Liver (tissue), 9 donors: ENCODE data around the gene BTN2A1. TPM values are rescaled to one million over a fixed set of nuclear protein-coding genes. Genes with fewer than 3 reads are reported as not detected.

Source experiments
- DNase-seq: peaks from one replicate; pipeline ENCODE4 v3.0.0-alpha.2; 2017; ENCODE audit warnings: low spot score
- H3K27ac ChIP-seq, 2 donors: one replicate each; pipeline ENCODE4 v1.7.0; 2013; ENCODE audit warnings: inconsistent platforms in 2 of 2, low read length in 2 of 2, control low read depth in 1 of 2, low read depth in 1 of 2, mild to moderate bottlenecking in 1 of 2
- H3K27me3 ChIP-seq, 4 donors: one replicate each; pipeline versions ENCODE4 v1.6.1 to v1.7.0; 2013; ENCODE audit warnings: low read length in 3 of 4, inconsistent platforms in 1 of 4, mild to moderate bottlenecking in 1 of 4, moderate library complexity in 1 of 4; ENCODE audit not compliant: control insufficient read depth in 4 of 4, insufficient read depth in 4 of 4
- H3K36me3 ChIP-seq, 4 donors: one replicate each; pipeline versions ENCODE4 v1.6.1 to v1.7.0; 2013; ENCODE audit warnings: low read length in 3 of 4, mild to moderate bottlenecking in 3 of 4, low read depth in 1 of 4, moderate library complexity in 1 of 4; ENCODE audit not compliant: control insufficient read depth in 4 of 4, insufficient read depth in 3 of 4
- H3K4me1 ChIP-seq, 4 donors: one replicate each; pipeline versions ENCODE4 v1.6.1 to v1.7.0; 2013; ENCODE audit warnings: low read length in 3 of 4, mild to moderate bottlenecking in 3 of 4, moderate library complexity in 1 of 4; ENCODE audit not compliant: control insufficient read depth in 4 of 4, insufficient read depth in 4 of 4
- H3K4me3 ChIP-seq, 3 donors: one replicate each; pipeline versions ENCODE4 v1.6.1 to v1.7.0; 2013; ENCODE audit warnings: low read length in 3 of 3, control low read depth in 1 of 3, low read depth in 1 of 3, mild to moderate bottlenecking in 1 of 3
- H3K9ac ChIP-seq, 2 donors: one replicate each; pipeline ENCODE4 v1.7.0; 2013; ENCODE audit warnings: low read length in 2 of 2, mild to moderate bottlenecking in 2 of 2, moderate library complexity in 2 of 2, control low read depth in 1 of 2, low read depth in 1 of 2
- H3K9me3 ChIP-seq, 4 donors: one replicate each; pipeline versions ENCODE4 v1.6.1 to v1.7.0; 2013; ENCODE audit warnings: low read length in 3 of 4; ENCODE audit not compliant: control insufficient read depth in 4 of 4
- EGR1 ChIP-seq, 2 donors: IDR thresholded peaks; 2 replicates each; pipeline ENCODE4 v1.6.1; 2016 to 2018; ENCODE audit warnings: antibody characterized with exemption in 2 of 2, low read depth in 2 of 2
- FOXA1 ChIP-seq: IDR thresholded peaks from 2 replicates; pipeline ENCODE4 v1.6.1; 2016; ENCODE audit warnings: antibody characterized with exemption
- FOXA2 ChIP-seq: IDR thresholded peaks from 2 replicates; pipeline ENCODE4 v1.6.1; 2016; ENCODE audit warnings: antibody characterized with exemption
- GABPA ChIP-seq, 2 donors: IDR thresholded peaks in 1 of 2; conservative IDR thresholded peaks in 1 of 2; 2 replicates each; pipeline ENCODE4 v1.6.1; 2016; ENCODE audit warnings: antibody characterized with exemption in 2 of 2, mild to moderate bottlenecking in 1 of 2, moderate library complexity in 1 of 2
- HNF4A ChIP-seq, 2 donors: conservative IDR thresholded peaks; 2 replicates each; pipeline ENCODE4 v1.6.1; 2016; ENCODE audit warnings: antibody characterized with exemption in 2 of 2, mild to moderate bottlenecking in 2 of 2
- HNF4G ChIP-seq: IDR thresholded peaks from 2 replicates; pipeline ENCODE4 v1.6.1; 2016; ENCODE audit warnings: antibody characterized with exemption
- JUND ChIP-seq, 2 donors: IDR thresholded peaks; 2 replicates each; pipeline ENCODE4 v1.6.1; 2016; ENCODE audit warnings: antibody characterized with exemption in 2 of 2
- NR2F2 ChIP-seq: IDR thresholded peaks from 2 replicates; pipeline ENCODE4 v1.6.1; 2016; ENCODE audit warnings: antibody characterized with exemption
- RAD21 ChIP-seq, 2 donors: IDR thresholded peaks; 2 replicates each; pipeline ENCODE4 v1.6.1; 2016; ENCODE audit warnings: antibody characterized with exemption in 2 of 2, mild to moderate bottlenecking in 2 of 2
- RXRA ChIP-seq, 2 donors: IDR thresholded peaks; 2 replicates each; pipeline ENCODE4 v1.6.1; 2017 to 2018; ENCODE audit warnings: antibody characterized with exemption in 2 of 2, mild to moderate bottlenecking in 1 of 2
- SP1 ChIP-seq: IDR thresholded peaks from 2 replicates; pipeline ENCODE4 v1.6.1; 2018; ENCODE audit warnings: antibody characterized with exemption, mild to moderate bottlenecking
- TAF1 ChIP-seq: conservative IDR thresholded peaks from 2 replicates; pipeline ENCODE4 v1.6.1; 2016; ENCODE audit warnings: antibody characterized with exemption, mild to moderate bottlenecking
- YY1 ChIP-seq: IDR thresholded peaks from 2 replicates; pipeline ENCODE4 v1.6.1; 2016; ENCODE audit warnings: antibody characterized with exemption, mild to moderate bottlenecking
- WGBS: extraction: QIAGEN DNeasy Blood & Tissue Kit; methylation state at CpG from one replicate; pipeline ENCODE4 v1.1.7; 2013; 5-methylcytosine and 5-hydroxymethylcytosine counted together
- polyA plus RNA-seq, 2 donors: library from polyadenylated mRNA; stranded (reverse) in 1 of 2; unstranded in 1 of 2; fragments of 200-250 nt in 1 of 2; fragments of >200 nt in 1 of 2; fragmentation: Nextera tagmentation in 1 of 2; extraction: Ambion mirVana in 1 of 2; gene quantifications; one replicate each; pipeline versions ENCODE4 v1.2.1 to v1.2.3, GENCODE V29; 2013 to 2015
- total RNA-seq, 2 donors: library from RNA; depleted of rRNA; stranded (reverse); fragments of >200 nt; gene quantifications; one replicate each; pipeline ENCODE4 v1.2.3, GENCODE V29; 2014
- TF ChIP-seq, protein P1 (sequence below): IDR thresholded peaks from 2 replicates; pipeline ENCODE4 v1.6.1; 2016; ENCODE audit warnings: antibody characterized with exemption, mild to moderate bottlenecking
- TF ChIP-seq, protein P2 (sequence below): IDR thresholded peaks from 2 replicates; pipeline ENCODE4 v1.6.1; 2016; ENCODE audit warnings: antibody characterized with exemption
- TF ChIP-seq, protein P3 (sequence below): IDR thresholded peaks from 2 replicates; pipeline ENCODE4 v1.6.1; 2016; ENCODE audit warnings: antibody characterized with exemption
- TF ChIP-seq, protein P4 (sequence below): fragments of 150-350 bp; IDR thresholded peaks from 2 replicates; pipeline ENCODE4 v1.5.1; 2017; ENCODE audit warnings: improper control_type of control experiment, low read depth, low read length; ENCODE audit not compliant: missing input control
- TF ChIP-seq, protein P5 (sequence below): IDR thresholded peaks from 2 replicates; pipeline ENCODE4 v1.6.1; 2016; ENCODE audit warnings: antibody characterized with exemption
- donor health status: healthy.
- donor health status: healthy.
- donor health status: healthy.
- donor health status: healthy.
- donor health status: healthy.

Gene BTN2A1
- total and polyA plus RNA-seq, 4 donors, result 2.7 to 5.9 (median 5.2) TPM

DNA sequence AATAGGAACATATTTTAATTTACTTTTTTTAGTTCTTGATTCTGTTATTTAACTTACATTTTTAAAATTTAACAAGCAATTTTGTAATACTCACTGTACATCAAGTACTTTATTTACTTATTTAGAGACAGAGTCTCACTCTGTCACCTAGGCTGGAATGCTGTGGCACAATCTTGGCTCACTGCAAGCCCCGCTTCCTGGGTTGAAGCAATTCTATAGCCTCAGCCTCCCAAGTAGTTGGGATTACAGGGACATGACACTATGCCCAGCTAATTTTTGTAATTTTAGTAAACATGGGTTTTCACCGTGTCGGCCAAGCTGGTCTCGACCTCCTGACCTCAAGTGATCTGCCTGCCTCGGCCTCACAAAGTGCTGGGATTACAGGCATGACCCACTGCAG lies 10.5 kb upstream of the BTN2A1 start:
- Histone ChIP-seq H3K4me3 (no peak overlapping the region), H3K9me3 (no peaks in the 10 kb centered on the region), H3K36me3 (peaks cover 0 to 24% (median 8%) of the 10 kb centered on the region in 4 donors), H3K27ac (no peak overlapping the region), H3K4me1 (no peaks in the 10 kb centered on the region), H3K9ac (no peak overlapping the region), H3K27me3 (no peaks in the 10 kb centered on the region)
- DNase-seq, result no peak
- WGBS, result 59% methylated on average over 5 of the region's 5 CpGs
- TF ChIP-seq, protein P1, sequence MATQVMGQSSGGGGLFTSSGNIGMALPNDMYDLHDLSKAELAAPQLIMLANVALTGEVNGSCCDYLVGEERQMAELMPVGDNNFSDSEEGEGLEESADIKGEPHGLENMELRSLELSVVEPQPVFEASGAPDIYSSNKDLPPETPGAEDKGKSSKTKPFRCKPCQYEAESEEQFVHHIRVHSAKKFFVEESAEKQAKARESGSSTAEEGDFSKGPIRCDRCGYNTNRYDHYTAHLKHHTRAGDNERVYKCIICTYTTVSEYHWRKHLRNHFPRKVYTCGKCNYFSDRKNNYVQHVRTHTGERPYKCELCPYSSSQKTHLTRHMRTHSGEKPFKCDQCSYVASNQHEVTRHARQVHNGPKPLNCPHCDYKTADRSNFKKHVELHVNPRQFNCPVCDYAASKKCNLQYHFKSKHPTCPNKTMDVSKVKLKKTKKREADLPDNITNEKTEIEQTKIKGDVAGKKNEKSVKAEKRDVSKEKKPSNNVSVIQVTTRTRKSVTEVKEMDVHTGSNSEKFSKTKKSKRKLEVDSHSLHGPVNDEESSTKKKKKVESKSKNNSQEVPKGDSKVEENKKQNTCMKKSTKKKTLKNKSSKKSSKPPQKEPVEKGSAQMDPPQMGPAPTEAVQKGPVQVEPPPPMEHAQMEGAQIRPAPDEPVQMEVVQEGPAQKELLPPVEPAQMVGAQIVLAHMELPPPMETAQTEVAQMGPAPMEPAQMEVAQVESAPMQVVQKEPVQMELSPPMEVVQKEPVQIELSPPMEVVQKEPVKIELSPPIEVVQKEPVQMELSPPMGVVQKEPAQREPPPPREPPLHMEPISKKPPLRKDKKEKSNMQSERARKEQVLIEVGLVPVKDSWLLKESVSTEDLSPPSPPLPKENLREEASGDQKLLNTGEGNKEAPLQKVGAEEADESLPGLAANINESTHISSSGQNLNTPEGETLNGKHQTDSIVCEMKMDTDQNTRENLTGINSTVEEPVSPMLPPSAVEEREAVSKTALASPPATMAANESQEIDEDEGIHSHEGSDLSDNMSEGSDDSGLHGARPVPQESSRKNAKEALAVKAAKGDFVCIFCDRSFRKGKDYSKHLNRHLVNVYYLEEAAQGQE, result no peak
- no peak for TF ChIP-seq EGR1 (IDR thresholded peaks at IDR 0.05; ENCODE audit: low read depth in 2 of 2)
- TF ChIP-seq RXRA (IDR thresholded peaks at IDR 0.05), result no peak
- no peak for TF ChIP-seq GABPA (IDR thresholded peaks at IDR 0.05 in 1 of 2, conservative IDR thresholded peaks at IDR 0.05 in 1 of 2)
- no peak for TF ChIP-seq RAD21 (IDR thresholded peaks at IDR 0.05)
- TF ChIP-seq, protein P2, sequence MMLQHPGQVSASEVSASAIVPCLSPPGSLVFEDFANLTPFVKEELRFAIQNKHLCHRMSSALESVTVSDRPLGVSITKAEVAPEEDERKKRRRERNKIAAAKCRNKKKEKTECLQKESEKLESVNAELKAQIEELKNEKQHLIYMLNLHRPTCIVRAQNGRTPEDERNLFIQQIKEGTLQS, result no peak
- no peak for TF ChIP-seq SP1
- no peak for TF ChIP-seq YY1
- no peak for TF ChIP-seq FOXA2
- TF ChIP-seq, protein P3, sequence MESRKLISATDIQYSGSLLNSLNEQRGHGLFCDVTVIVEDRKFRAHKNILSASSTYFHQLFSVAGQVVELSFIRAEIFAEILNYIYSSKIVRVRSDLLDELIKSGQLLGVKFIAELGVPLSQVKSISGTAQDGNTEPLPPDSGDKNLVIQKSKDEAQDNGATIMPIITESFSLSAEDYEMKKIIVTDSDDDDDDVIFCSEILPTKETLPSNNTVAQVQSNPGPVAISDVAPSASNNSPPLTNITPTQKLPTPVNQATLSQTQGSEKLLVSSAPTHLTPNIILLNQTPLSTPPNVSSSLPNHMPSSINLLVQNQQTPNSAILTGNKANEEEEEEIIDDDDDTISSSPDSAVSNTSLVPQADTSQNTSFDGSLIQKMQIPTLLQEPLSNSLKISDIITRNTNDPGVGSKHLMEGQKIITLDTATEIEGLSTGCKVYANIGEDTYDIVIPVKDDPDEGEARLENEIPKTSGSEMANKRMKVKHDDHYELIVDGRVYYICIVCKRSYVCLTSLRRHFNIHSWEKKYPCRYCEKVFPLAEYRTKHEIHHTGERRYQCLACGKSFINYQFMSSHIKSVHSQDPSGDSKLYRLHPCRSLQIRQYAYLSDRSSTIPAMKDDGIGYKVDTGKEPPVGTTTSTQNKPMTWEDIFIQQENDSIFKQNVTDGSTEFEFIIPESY, result no peak
- no peak for TF ChIP-seq NR2F2
- TF ChIP-seq HNF4A (conservative IDR thresholded peaks at IDR 0.05), result no peak
- TF ChIP-seq, protein P4, sequence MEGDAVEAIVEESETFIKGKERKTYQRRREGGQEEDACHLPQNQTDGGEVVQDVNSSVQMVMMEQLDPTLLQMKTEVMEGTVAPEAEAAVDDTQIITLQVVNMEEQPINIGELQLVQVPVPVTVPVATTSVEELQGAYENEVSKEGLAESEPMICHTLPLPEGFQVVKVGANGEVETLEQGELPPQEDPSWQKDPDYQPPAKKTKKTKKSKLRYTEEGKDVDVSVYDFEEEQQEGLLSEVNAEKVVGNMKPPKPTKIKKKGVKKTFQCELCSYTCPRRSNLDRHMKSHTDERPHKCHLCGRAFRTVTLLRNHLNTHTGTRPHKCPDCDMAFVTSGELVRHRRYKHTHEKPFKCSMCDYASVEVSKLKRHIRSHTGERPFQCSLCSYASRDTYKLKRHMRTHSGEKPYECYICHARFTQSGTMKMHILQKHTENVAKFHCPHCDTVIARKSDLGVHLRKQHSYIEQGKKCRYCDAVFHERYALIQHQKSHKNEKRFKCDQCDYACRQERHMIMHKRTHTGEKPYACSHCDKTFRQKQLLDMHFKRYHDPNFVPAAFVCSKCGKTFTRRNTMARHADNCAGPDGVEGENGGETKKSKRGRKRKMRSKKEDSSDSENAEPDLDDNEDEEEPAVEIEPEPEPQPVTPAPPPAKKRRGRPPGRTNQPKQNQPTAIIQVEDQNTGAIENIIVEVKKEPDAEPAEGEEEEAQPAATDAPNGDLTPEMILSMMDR, result no peak
- TF ChIP-seq, protein P5, sequence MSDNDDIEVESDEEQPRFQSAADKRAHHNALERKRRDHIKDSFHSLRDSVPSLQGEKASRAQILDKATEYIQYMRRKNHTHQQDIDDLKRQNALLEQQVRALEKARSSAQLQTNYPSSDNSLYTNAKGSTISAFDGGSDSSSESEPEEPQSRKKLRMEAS, result no peak
- TF ChIP-seq JUND (IDR thresholded peaks at IDR 0.05), result no peak
- no peak for TF ChIP-seq HNF4G
- TF ChIP-seq TAF1, result no peak
- TF ChIP-seq FOXA1, result no peak
